Esophagus (tissue), 2 donors: Measurements from ENCODE around the gene ITGA6. TPM values are rescaled to one million over a fixed set of nuclear protein-coding genes. Genes with fewer than 3 reads are reported as not detected.
"Not testable (repeated sequence)": the region's sequence is repeated elsewhere in the genome, so short reads cannot be mapped to it uniquely, and the experiment has no call there.

Source experiments
- H3K27ac ChIP-seq, 2 donors: one replicate each; pipeline ENCODE4 v1.5.1; 2013; ENCODE audit warnings: low read depth in 2 of 2, mild to moderate bottlenecking in 2 of 2, inconsistent platforms in 1 of 2, low read length in 1 of 2, moderate library complexity in 1 of 2
- H3K27me3 ChIP-seq, 2 donors: one replicate each; pipeline ENCODE4 v1.6.1; 2013; ENCODE audit warnings: low read length in 2 of 2, control low read depth in 1 of 2, mild to moderate bottlenecking in 1 of 2; ENCODE audit not compliant: insufficient read depth in 2 of 2, control insufficient read depth in 1 of 2
- H3K36me3 ChIP-seq, 2 donors: one replicate each; pipeline ENCODE4 v1.6.1; 2013; ENCODE audit warnings: low read length in 1 of 2; ENCODE audit not compliant: control insufficient read depth in 2 of 2, insufficient read depth in 2 of 2
- H3K4me1 ChIP-seq, 2 donors: one replicate each; pipeline ENCODE4 v1.6.1; 2013; ENCODE audit warnings: low read length in 1 of 2; ENCODE audit not compliant: control insufficient read depth in 2 of 2, insufficient read depth in 2 of 2
- H3K4me3 ChIP-seq, 2 donors: one replicate each; pipeline ENCODE4 v1.5.1; 2013; ENCODE audit warnings: low read length in 2 of 2, mild to moderate bottlenecking in 2 of 2, low read depth in 1 of 2, moderate library complexity in 1 of 2
- H3K9me3 ChIP-seq, 2 donors: one replicate each; pipeline ENCODE4 v1.6.1; 2013; ENCODE audit warnings: mild to moderate bottlenecking in 2 of 2, low read depth in 1 of 2, low read length in 1 of 2, moderate library complexity in 1 of 2; ENCODE audit not compliant: control insufficient read depth in 2 of 2, insufficient read depth in 1 of 2
- WGBS, 2 donors: extraction: QIAGEN DNeasy Blood & Tissue Kit; methylation state at CpG; one replicate each; pipeline ENCODE4 v1.1.7; 2013; 5-methylcytosine and 5-hydroxymethylcytosine counted together
- polyA plus RNA-seq, 2 donors: library from polyadenylated mRNA; stranded (reverse); fragments of 200-250 nt; gene quantifications; one replicate each; pipeline ENCODE4 v1.2.3, GENCODE V29; 2013
- donor health status: healthy with polysubstance abuse.
- donor health status: Bipolar disorder and iron deficiency.

The ITGA6 gene
- polyA plus RNA-seq, 2 donors = 9.9 to 18.5 TPM

GRCh38 chr2:172549802-172550201 lies 122.4 kb downstream of the ITGA6 start:
- not testable (repeated sequence) for H3K36me3 ChIP-seq, H3K9me3 ChIP-seq, H3K27me3 ChIP-seq, H3K4me3 ChIP-seq, H3K4me1 ChIP-seq, H3K27ac ChIP-seq
- 65% methylated on average over 1 of the region's 1 CpG for WGBS, 2 donors

DNA sequence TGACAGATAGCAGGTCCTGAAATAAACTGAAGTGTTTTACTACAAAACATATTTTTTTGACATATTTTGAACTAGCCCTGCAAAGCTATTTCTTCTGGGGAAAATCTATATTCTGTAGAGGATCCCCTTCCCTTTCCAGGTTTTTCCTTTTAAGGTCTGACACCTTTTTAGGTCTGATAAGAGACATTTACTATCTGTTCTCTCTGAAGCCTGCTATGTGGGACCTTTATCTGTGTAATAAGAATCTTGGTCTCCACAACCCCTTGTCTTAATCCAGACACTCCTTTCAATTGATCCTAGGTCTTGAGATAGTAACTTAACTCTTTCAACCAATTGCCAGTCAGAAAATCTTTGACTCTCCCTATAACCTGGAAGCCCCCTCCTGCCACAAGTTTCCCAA lies 123.0 kb downstream of the ITGA6 start:
- Histone ChIP-seq H3K9me3 (no peaks in the 10 kb centered on the region), H3K4me3 (no peak overlapping the region), H3K27me3 (no peaks in the 10 kb centered on the region), H3K4me1 (peaks cover 0 to 3% of the 10 kb centered on the region in 2 donors), H3K27ac (no peak overlapping the region), H3K36me3 (no peaks in the 10 kb centered on the region)

- H3K4me1 ChIP-seq = peaks cover 0 to 3% of the 10 kb centered on the region in 2 donors
- no peaks in the 10 kb centered on the region for H3K9me3 ChIP-seq
- no peak overlapping the region for H3K27ac ChIP-seq
- no peaks in the 10 kb centered on the region for H3K36me3 ChIP-seq
- H3K4me3 ChIP-seq = no peak overlapping the region
- H3K27me3 ChIP-seq = no peaks in the 10 kb centered on the region
Measured at GRCh38 chr2:172551271-172551670, 123.9 kb downstream of the ITGA6 start.

- Histone ChIP-seq H3K36me3 (no peaks in the 10 kb centered on the region), H3K27ac (no peak overlapping the region), H3K4me3 (no peak overlapping the region), H3K27me3 (no peaks in the 10 kb centered on the region), H3K9me3 (no peaks in the 10 kb centered on the region), H3K4me1 (peaks cover 0 to 3% of the 10 kb centered on the region in 2 donors)
- 81 to 84% methylated on average over 4 of the region's 4 CpGs for WGBS, 2 donors
Measured at GRCh38 chr2:172552547-172553291, 125.3 kb downstream of the ITGA6 start.

DNA sequence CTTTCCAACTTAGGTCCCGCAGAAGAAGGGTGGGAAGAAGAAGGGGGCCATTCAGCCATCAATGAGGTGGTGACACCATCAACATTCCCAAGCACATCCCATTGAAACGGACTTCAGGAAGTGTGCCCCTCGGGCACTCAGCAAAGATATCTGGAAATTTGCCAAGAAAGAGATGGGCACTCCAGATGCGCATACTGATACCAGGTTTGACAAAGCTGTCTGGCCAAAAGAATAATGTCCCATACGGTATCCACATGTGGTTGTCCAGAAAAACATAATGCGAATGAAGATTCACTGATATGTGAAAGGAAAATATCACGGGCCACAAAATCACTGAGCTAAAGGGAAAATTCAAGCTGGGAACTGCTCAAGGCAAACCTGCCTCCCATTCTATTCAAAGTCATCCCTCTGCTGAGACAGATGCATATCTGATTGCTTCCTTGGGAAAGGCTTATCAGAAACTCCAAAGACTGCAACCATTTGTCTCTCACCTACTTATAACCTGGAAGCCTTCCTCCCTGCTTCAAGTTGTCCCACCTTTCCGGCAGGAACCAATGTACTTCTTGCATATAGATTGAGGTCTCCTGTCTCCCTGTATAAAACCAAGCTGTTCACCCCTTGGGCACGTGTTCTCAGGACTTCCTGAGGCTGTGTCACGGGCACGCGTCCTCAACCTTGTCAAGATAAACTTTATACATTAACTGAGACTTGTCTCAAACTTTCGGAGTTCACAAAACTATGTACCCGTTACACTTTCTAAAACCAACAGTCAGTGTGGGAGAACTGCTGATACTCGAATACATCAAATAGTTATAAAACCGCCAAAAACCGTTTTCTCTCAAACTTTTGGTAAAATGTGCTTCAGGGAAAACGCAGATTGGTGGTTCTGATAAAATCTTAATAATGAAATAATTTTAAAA lies 127.2 kb downstream of the ITGA6 start:
- H3K27me3 ChIP-seq = no peaks in the 10 kb centered on the region
- H3K4me1 ChIP-seq = peaks cover 0 to 3% of the 10 kb centered on the region in 2 donors
- peak overlapping the region in 1 of 2 donors; percentile 18 for H3K27ac ChIP-seq
- no peaks in the 10 kb centered on the region for H3K36me3 ChIP-seq
- H3K4me3 ChIP-seq = peak overlapping the region in 1 of 2 donors; percentile 79
- H3K9me3 ChIP-seq = no peaks in the 10 kb centered on the region
- 62 to 69% methylated on average over 18 of the region's 18 CpGs for WGBS, 2 donors

DNA sequence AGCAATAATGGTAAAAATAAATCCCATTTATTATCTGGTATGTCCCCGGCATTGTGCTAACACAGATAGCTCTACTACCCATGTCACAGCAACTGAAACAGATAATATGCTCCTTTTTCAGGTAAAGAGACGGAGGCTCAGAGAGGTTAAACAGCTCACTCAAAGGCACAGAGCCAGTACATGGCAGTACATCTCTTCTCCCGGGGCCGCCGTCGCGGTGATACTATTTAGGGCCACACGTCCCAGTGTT lies 127.8 kb downstream of the ITGA6 start:
- Histone ChIP-seq H3K36me3 (peaks cover 0 to under 1% of the 10 kb centered on the region in 2 donors), H3K4me1 (peaks cover 0 to 3% of the 10 kb centered on the region in 2 donors), H3K9me3 (no peaks in the 10 kb centered on the region), H3K4me3 (peak overlapping the region; percentile 66 to 79), H3K27ac (peak overlapping the region; percentile 77 to 98), H3K27me3 (no peaks in the 10 kb centered on the region)
- 9% methylated on average over 8 of the region's 8 CpGs for WGBS, 2 donors

Other genes starting within 250 kb of the ITGA6 start
- gene PDK1, start 128.5 kb downstream of the ITGA6 start, polyA plus RNA-seq = 1 to 10 TPM; 3.7 to 5.4 TPM